K562 (cell line): ENCODE results near the gene FXYD1. TPM values are rescaled to one million over a fixed set of nuclear protein-coding genes. Genes with fewer than 3 reads are reported as not detected.

Experiments
- ATAC-seq: fragments of 200-7000 bp; cut with Tn5 transposase; 3 replicates; pipeline ENCODE4 v1.9.1; 2020; ENCODE audit warnings: moderate library complexity
- BruUV-seq: library from RNA; stranded (reverse); fragments of 400-500 nt; replicated peaks from 2 replicates; lab custom pipeline; 2021; lab: Mats Ljungman, UMichigan
- CTCF ChIA-PET: fragments of 300-600 bp; formaldehyde crosslinking; extraction: SDS; loops from one replicate; lab custom pipeline; 2021; ENCODE audit warnings: low intra/inter-chr PET ratio; lab: Yijun Ruan, JAX
- POLR2A ChIA-PET: fragments of 300-600, 350-650 bp; sonication (Branson Sonifier 250); formaldehyde crosslinking; extraction: SDS; loops from one replicate; lab custom pipeline; 2021; ENCODE audit warnings: antibody characterized with exemption, inconsistent platforms; lab: Yijun Ruan, JAX
- DNase-seq, 4 experiments: peaks; one replicate each; pipeline versions ENCODE4 v3.0.0 to v3.0.0-alpha.2; 2011 to 2018; ENCODE audit warnings: low spot score in 3 of 4, mixed read lengths in 3 of 4; ENCODE audit errors: extremely low read depth in 1 of 4
- FAIRE-seq: peaks from 2 replicates; lab custom pipeline; 2011; peaks lifted over from hg19 to GRCh38; lab: Jason Lieb, UNC
- H2AFZ ChIP-seq: 2 replicates; pipeline ENCODE4 v1.6.0; 2011; ENCODE audit warnings: low read depth, low read length, control low read depth, inconsistent platforms
- H3K27ac ChIP-seq: fragments of 200-600 bp; 3 replicates; pipeline ENCODE4 v1.8.0; 2011; ENCODE audit warnings: low read depth, mild to moderate bottlenecking, control low read depth, inconsistent platforms, low read length, moderate library complexity, mixed read lengths; ENCODE audit errors: extremely low read depth
- H3K27me3 ChIP-seq, 2 experiments: fragments of 300-600 bp in 1 of 2; 2 replicates in 1 of 2; 3 replicates in 1 of 2; pipeline versions ENCODE4 v1.6.0 to v1.8.0; 2011; ENCODE audit warnings: inconsistent platforms in 2 of 2, low read length in 2 of 2, mild to moderate bottlenecking in 1 of 2, mixed read lengths in 1 of 2, moderate library complexity in 1 of 2; ENCODE audit not compliant: control insufficient read depth in 2 of 2, insufficient read depth in 2 of 2
- H3K36me3 ChIP-seq: fragments of 300-600 bp; 3 replicates; pipeline ENCODE4 v1.8.0; 2011; ENCODE audit warnings: mild to moderate bottlenecking, low read length, inconsistent platforms; ENCODE audit not compliant: control insufficient read depth, insufficient read depth
- H3K4me1 ChIP-seq, 2 experiments: fragments of 200-600 bp in 1 of 2; replicated peaks in 1 of 2; 2 replicates in 1 of 2; 3 replicates in 1 of 2; pipeline versions ENCODE4 v1.5.1 to v1.8.0; 2011; ENCODE audit warnings: inconsistent platforms in 2 of 2, low read length in 2 of 2, mild to moderate bottlenecking in 1 of 2, mixed read lengths in 1 of 2, moderate library complexity in 1 of 2; ENCODE audit not compliant: control insufficient read depth in 2 of 2, insufficient read depth in 2 of 2
- H3K4me2 ChIP-seq: 2 replicates; pipeline ENCODE4 v1.6.1; 2011; ENCODE audit warnings: low read length, control low read depth, inconsistent platforms, mixed read lengths; ENCODE audit not compliant: insufficient read depth
- H3K4me3 ChIP-seq: fragments of 200-600 bp; sonication (generic), shearing (Covaris generic); 2 replicates; pipeline ENCODE4 v1.5.1; 2016; ENCODE audit warnings: control low read depth, inconsistent platforms
- H3K79me2 ChIP-seq: fragments of 200-600 bp; 3 replicates; pipeline ENCODE4 v1.8.0; 2011; ENCODE audit warnings: low read length, inconsistent platforms; ENCODE audit not compliant: control insufficient read depth, insufficient read depth
- H3K9ac ChIP-seq, 2 experiments: 2 replicates each; pipeline versions ENCODE4 v1.6.0 to v1.6.1; 2011; ENCODE audit warnings: low read depth in 2 of 2, low read length in 2 of 2, control low read depth in 1 of 2, inconsistent platforms in 1 of 2, mild to moderate bottlenecking in 1 of 2, mixed read lengths in 1 of 2; ENCODE audit not compliant: insufficient read depth in 1 of 2
- H3K9me1 ChIP-seq: one replicate; pipeline ENCODE4 v1.6.0; 2011; ENCODE audit warnings: inconsistent platforms, mild to moderate bottlenecking, low read length, moderate library complexity; ENCODE audit not compliant: control insufficient read depth, insufficient read depth
- H3K9me3 ChIP-seq: replicated peaks from 2 replicates; pipeline ENCODE4 v1.5.1; 2011; ENCODE audit warnings: low read depth, low read length, inconsistent platforms; ENCODE audit not compliant: control insufficient read depth, insufficient read depth
- H4K20me1 ChIP-seq: replicated peaks from 2 replicates; pipeline ENCODE4 v1.6.1; 2011; ENCODE audit warnings: low read length, inconsistent platforms, mixed read lengths; ENCODE audit not compliant: control insufficient read depth, insufficient read depth
- ATF1 ChIP-seq, 2 experiments: fragments of 450-650 bp in 1 of 2; IDR thresholded peaks; 2 replicates each; pipeline ENCODE4 v1.6.1; 2016; ENCODE audit warnings: missing compliant biosample characterization in 1 of 2, missing genetic modification characterization in 1 of 2
- ATF7 ChIP-seq: fragments of 450-650 bp; IDR thresholded peaks from 2 replicates; pipeline ENCODE4 v1.7.1; 2014; ENCODE audit warnings: mild to moderate bottlenecking, moderate library complexity
- BCOR ChIP-seq: fragments of 450-650 bp; IDR thresholded peaks from 2 replicates; pipeline ENCODE4 v1.6.1; 2016
- CREM ChIP-seq: IDR thresholded peaks from 2 replicates; pipeline ENCODE4 v1.6.1; 2014; ENCODE audit warnings: antibody characterized with exemption, low read depth
- DACH1 ChIP-seq: fragments of 450-650 bp; IDR thresholded peaks from 2 replicates; pipeline ENCODE4 v1.6.1; 2018; ENCODE audit not compliant: partially characterized antibody
- ELF2 ChIP-seq: fragments of 250-450 bp; sonication (Bioruptor Pico); IDR thresholded peaks from 2 replicates; pipeline ENCODE4 v1.5.0; 2021; ENCODE audit warnings: mild to moderate bottlenecking
- HDAC2 ChIP-seq: fragments of 450-650 bp; IDR thresholded peaks from 2 replicates; pipeline ENCODE4 v1.6.1; 2016; ENCODE audit warnings: mild to moderate bottlenecking
- JUND ChIP-seq, 2 experiments: IDR thresholded peaks; 2 replicates in 1 of 2; 3 replicates in 1 of 2; pipeline ENCODE4 v1.6.1; 2011; ENCODE audit warnings: borderline replicate concordance in 2 of 2, low read depth in 2 of 2, low read length in 2 of 2, improper control_type of control experiment in 1 of 2, missing biosample characterization in 1 of 2, missing genetic modification characterization in 1 of 2, missing genetic modification reagents in 1 of 2
- NFRKB ChIP-seq: fragments of 450-650 bp; IDR thresholded peaks from 2 replicates; pipeline ENCODE4 v1.6.1; 2016; ENCODE audit warnings: low read depth
- NR3C1 ChIP-seq: sonication (generic); formaldehyde crosslinking; IDR thresholded peaks from 2 replicates; pipeline ENCODE4 v1.8.1; 2022; ENCODE audit warnings: missing genetic modification reagents
- RUNX1 ChIP-seq: sonication (generic); IDR thresholded peaks from 2 replicates; pipeline ENCODE4 v1.6.1; 2016; ENCODE audit warnings: antibody characterized with exemption, low read depth
- TAF7 ChIP-seq: fragments of 450-650 bp; IDR thresholded peaks from 2 replicates; pipeline ENCODE4 v1.6.1; 2016; ENCODE audit warnings: missing genetic modification characterization, missing compliant biosample characterization
- TCF3 ChIP-seq: sonication (generic); formaldehyde crosslinking; IDR thresholded peaks from 2 replicates; pipeline ENCODE4 v1.4.0; 2020; ENCODE audit warnings: mild to moderate bottlenecking, missing genetic modification reagents
- WGBS: fragments of 100-300 bp; shearing (Covaris generic); methylation state at CpG from one replicate; pipeline ENCODE4 v1.1.6; 2016; ENCODE audit warnings: low coverage, mixed read lengths; ENCODE audit not compliant: insufficient coverage; ENCODE audit errors: missing lambda C conversion rate; 5-methylcytosine and 5-hydroxymethylcytosine counted together
- in situ Hi-C: fragments of 300-500 bp; cut with MboI; formaldehyde crosslinking; loops from 4 replicates; pipeline ENCODE4 v1.15.0; 2018; ENCODE audit warnings: inconsistent platforms, mixed read lengths
- intact Hi-C: fragments of 100-400 bp; cut with micrococcal nuclease; formaldehyde crosslinking; loops from 2 replicates; pipeline ENCODE4 v1.14.2; 2022
- polyA plus RNA-seq, 8 experiments: library from polyadenylated mRNA; depleted of rRNA in 4 of 8; stranded (reverse) in 5 of 8; unstranded in 3 of 8; fragments of >200 nt; fragmentation: Nextera tagmentation in 2 of 8; fragmentation: Illumina TruSeq in 1 of 8; extraction: Ambion mirVana in 2 of 8; extraction: Trizol in 1 of 8; gene quantifications; 2 replicates each; pipeline versions ENCODE4 v1.2.1 to v1.2.3, GENCODE V29; 2011 to 2014; ENCODE audit warnings: inconsistent platforms in 1 of 8, missing spikeins in 1 of 8
- total RNA-seq, 7 experiments: library from RNA; depleted of rRNA in 6 of 7; stranded (reverse); fragments of >200 nt in 6 of 7; fragmentation: Illumina TruSeq in 2 of 7; extraction: Trizol in 2 of 7; gene quantifications; 2 replicates each; pipeline versions ENCODE4 v1.2.1 to v1.2.3, GENCODE V29; 2011 to 2021; ENCODE audit warnings: low replicate concordance in 1 of 7
- TF ChIP-seq, protein P1 (sequence below): fragments of 450-650 bp; formaldehyde crosslinking; IDR thresholded peaks from 2 replicates; pipeline ENCODE4 v1.4.0; 2020; ENCODE audit warnings: mild to moderate bottlenecking, mixed read lengths
- TF ChIP-seq, protein P2 (sequence below): fragments of 250-450 bp; sonication (Bioruptor Pico); IDR thresholded peaks from 2 replicates; pipeline ENCODE4 v1.8.0; 2021; ENCODE audit warnings: borderline replicate concordance, mild to moderate bottlenecking, moderate library complexity; ENCODE audit not compliant: poor library complexity, severe bottlenecking
- TF ChIP-seq, protein P3 (sequence below), 2 experiments: fragments of 450-650 bp in 1 of 2; sonication (generic) in 1 of 2; formaldehyde crosslinking in 1 of 2; IDR thresholded peaks in 1 of 2; conservative IDR thresholded peaks in 1 of 2; 2 replicates each; pipeline versions ENCODE4 v1.6.1 to v1.8.1; 2016 to 2023; ENCODE audit warnings: mild to moderate bottlenecking in 2 of 2, moderate library complexity in 2 of 2, inconsistent platforms in 1 of 2, missing genetic modification reagents in 1 of 2

The FXYD1 gene
- total and polyA plus RNA-seq, 9 of the 15 experiments (the other 6 are each of a cell fraction or from before 2014, with no cell fraction given): 0.40 to 3.2 (median 1.8) TPM; not detected in 3

DNA sequence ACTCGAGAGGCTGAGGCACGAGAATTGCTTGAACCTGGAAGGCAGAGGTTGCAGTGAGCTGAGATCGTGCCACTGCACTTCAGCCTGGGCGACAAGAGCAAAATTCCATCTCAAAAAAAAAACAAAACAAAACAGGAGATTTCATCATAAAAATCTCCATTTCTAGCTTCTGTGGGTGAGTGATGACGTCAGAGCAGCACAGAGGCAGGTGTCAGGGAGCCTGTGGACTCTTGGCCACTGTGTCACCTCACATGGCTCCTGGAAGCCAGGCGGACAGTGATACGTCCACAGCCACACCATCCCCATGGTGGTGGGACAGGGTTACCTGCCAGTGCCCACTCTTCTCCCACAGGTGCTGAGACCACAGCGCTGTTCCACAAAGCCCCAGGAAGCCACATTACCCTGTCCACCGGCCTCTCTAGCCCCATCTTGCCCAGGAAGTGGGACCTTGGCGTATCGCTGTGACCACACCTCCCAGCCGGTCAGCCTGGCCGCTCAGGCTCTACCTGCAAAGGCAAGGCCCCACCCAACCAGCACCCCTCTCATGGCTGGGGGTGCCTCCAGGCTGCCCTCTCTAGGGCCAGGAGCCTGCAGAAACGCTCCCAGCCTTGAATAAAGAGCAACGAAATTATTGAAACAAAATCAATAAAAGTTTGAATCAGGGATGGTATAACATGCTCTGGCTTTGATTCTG, 25.5 kb upstream of the FXYD1 start:
- H3K27ac ChIP-seq: no peak overlapping the region
- ChIA-PET POLR2A (interaction anchor here (0.7 kb wide), 1 partner anchor 45 kb away, joined by 4 read pairs; no protein-coding TSS in a partner anchor), CTCF (interaction anchor here (2.0 kb wide), 1 partner anchor 22 kb away, joined by 8 read pairs; the partner anchor contains the start of gene LGI4)
- 0 out of 2 replicates have a peak overlapping the region, but pooled peaks have one; percentile 19 for H2AFZ ChIP-seq
- ATAC-seq (no peak), DNase-seq (no peak), FAIRE-seq (peak; percentile 52)
- TF ChIP-seq, protein P1, sequence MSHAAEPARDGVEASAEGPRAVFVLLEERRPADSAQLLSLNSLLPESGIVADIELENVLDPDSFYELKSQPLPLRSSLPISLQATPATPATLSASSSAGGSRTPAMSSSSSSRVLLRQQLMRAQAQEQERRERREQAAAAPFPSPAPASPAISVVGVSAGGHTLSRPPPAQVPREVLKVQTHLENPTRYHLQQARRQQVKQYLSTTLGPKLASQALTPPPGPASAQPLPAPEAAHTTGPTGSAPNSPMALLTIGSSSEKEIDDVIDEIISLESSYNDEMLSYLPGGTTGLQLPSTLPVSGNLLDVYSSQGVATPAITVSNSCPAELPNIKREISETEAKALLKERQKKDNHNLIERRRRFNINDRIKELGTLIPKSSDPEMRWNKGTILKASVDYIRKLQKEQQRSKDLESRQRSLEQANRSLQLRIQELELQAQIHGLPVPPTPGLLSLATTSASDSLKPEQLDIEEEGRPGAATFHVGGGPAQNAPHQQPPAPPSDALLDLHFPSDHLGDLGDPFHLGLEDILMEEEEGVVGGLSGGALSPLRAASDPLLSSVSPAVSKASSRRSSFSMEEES: no peak
- TF ChIP-seq HDAC2: no peak
- TF ChIP-seq ELF2 (CRISPR knock-in tag): no peak
- no peak for TF ChIP-seq NFRKB
- peak; percentile 44; the same call in 1 of the 2 replicates for TF ChIP-seq ATF7
- TF ChIP-seq, protein P2, sequence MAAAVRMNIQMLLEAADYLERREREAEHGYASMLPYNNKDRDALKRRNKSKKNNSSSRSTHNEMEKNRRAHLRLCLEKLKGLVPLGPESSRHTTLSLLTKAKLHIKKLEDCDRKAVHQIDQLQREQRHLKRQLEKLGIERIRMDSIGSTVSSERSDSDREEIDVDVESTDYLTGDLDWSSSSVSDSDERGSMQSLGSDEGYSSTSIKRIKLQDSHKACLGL (CRISPR knock-in tag): no peak
- peak; percentile 34; the same call in 1 of the 2 replicates for TF ChIP-seq CREM
- no peak for TF ChIP-seq TCF3
- TF ChIP-seq NR3C1 (CRISPR knock-in tag): no peak
- TF ChIP-seq, protein P3, sequence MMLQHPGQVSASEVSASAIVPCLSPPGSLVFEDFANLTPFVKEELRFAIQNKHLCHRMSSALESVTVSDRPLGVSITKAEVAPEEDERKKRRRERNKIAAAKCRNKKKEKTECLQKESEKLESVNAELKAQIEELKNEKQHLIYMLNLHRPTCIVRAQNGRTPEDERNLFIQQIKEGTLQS (IDR thresholded peaks at IDR 0.05): peak; percentile 74
- TF ChIP-seq, protein P3 (CRISPR knock-in tag; conservative IDR thresholded peaks at IDR 0.05): no peak
- no peak for TF ChIP-seq RUNX1
- no peak for TF ChIP-seq JUND (IDR thresholded peaks at IDR 0.05; ENCODE audit: borderline replicate concordance, low read depth, low read length)
- no peak for TF ChIP-seq JUND (tag; IDR thresholded peaks at IDR 0.05; ENCODE audit: borderline replicate concordance, low read depth, low read length)
- no peak for TF ChIP-seq ATF1 (CRISPR knock-in tag; IDR thresholded peaks at IDR 0.05)
- TF ChIP-seq ATF1 (tag; IDR thresholded peaks at IDR 0.05): peak; percentile 59; the same call in 1 of the 2 replicates
- no peak for TF ChIP-seq TAF7
- TF ChIP-seq BCOR: no peak
- no peak for TF ChIP-seq DACH1
- H3K9me1 ChIP-seq: no peaks in the 10 kb centered on the region
- H4K20me1 ChIP-seq: no peaks in the 10 kb centered on the region
- H3K36me3 ChIP-seq: no peaks in the 10 kb centered on the region
- intact Hi-C loops: no loop called here
- no peaks in the 10 kb centered on the region for H3K9me3 ChIP-seq
- H3K4me3 ChIP-seq: no peak overlapping the region
- H3K4me2 ChIP-seq: no peak overlapping the region
- no peaks in the 10 kb centered on the region for H3K79me2 ChIP-seq
- peaks cover 12 to 54% of the 10 kb centered on the region in 2 experiments; a peak in 4 of 5 replicates for H3K4me1 ChIP-seq
- WGBS: 53% methylated on average over 14 of the region's 15 CpGs
- peaks cover 0 to 21% of the 10 kb centered on the region in 2 experiments; a peak in 4 of 5 replicates for H3K27me3 ChIP-seq
- H3K9ac ChIP-seq: peak overlapping the region in 1 of 2 experiments; percentile 62; a peak in 1 of 4 replicates
- in situ Hi-C loops: no loop called here
- BruUV-seq: no TSS peak
